T-helper 2 cell treated with Interferon-gamma antibody and Interleukin-4, amounts not matched to agents 5 μg/mL and 100 μg/mL, for 36 hours (primary cell): Measurements from ENCODE around the gene UBA5.
"Not testable (repeated sequence)": the region's sequence is repeated elsewhere in the genome, so short reads cannot be mapped to it uniquely, and the experiment has no call there.

Source experiments
- DNase-seq: peaks from one replicate; pipeline ENCODE4 v3.0.0; 2021; ENCODE audit warnings: low spot score
- H3K27ac Mint-ChIP-seq: one replicate; pipeline ENCODE4 v1.8.0; 2021; ENCODE audit warnings: mild to moderate bottlenecking, mixed read lengths
- H3K27me3 Mint-ChIP-seq: one replicate; pipeline ENCODE4 v1.8.0; 2021; ENCODE audit warnings: low read depth, mixed read lengths
- H3K36me3 Mint-ChIP-seq: one replicate; pipeline ENCODE4 v1.8.0; 2021; ENCODE audit warnings: low read depth, mixed read lengths
- H3K4me1 Mint-ChIP-seq: one replicate; pipeline ENCODE4 v1.8.0; 2021; ENCODE audit warnings: low read depth, mixed read lengths
- H3K4me3 Mint-ChIP-seq: one replicate; pipeline ENCODE4 v1.8.0; 2022; ENCODE audit warnings: mild to moderate bottlenecking, moderate library complexity, mixed read lengths
- H3K9me3 Mint-ChIP-seq: one replicate; pipeline ENCODE4 v1.8.0; 2021; ENCODE audit warnings: mixed read lengths

UBA5 gene

GRCh38 chr3:132638706-132639105 is 21.4 kb upstream of the UBA5 start:
- Mint-ChIP-seq H3K27ac (no peak overlapping the region), H3K27me3 (no peaks in the 10 kb centered on the region), H3K4me1 (peaks cover 3% of the 10 kb centered on the region), H3K36me3 (peaks cover 11% of the 10 kb centered on the region), H3K9me3 (no peaks in the 10 kb centered on the region), H3K4me3 (no peak overlapping the region)
- DNase-seq = no peak

DNA sequence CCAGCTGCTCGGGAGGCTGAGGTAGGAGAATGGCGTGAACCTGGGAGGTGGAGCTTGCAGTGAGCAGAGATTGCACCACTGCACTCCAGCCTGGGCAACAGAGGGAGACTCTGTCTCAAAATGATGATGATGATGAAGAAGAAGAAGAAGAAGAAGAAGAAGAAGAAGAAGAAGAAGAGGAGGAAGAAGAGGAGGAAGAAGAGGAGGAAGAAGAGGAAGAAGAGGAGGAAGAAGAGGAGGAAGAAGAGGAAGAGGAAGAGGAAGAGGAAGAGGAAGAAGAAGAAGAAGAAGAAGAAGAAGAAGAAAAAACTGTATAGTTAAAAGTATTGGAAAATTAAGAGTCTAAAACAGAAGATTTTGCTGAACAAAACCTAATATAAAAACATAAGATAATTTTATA is 18.7 kb upstream of the UBA5 start:
- H3K27me3 Mint-ChIP-seq, DNase-seq, H3K27ac Mint-ChIP-seq, H3K36me3 Mint-ChIP-seq, H3K4me1 Mint-ChIP-seq, H3K9me3 Mint-ChIP-seq, H3K4me3 Mint-ChIP-seq: not testable (repeated sequence)

DNA sequence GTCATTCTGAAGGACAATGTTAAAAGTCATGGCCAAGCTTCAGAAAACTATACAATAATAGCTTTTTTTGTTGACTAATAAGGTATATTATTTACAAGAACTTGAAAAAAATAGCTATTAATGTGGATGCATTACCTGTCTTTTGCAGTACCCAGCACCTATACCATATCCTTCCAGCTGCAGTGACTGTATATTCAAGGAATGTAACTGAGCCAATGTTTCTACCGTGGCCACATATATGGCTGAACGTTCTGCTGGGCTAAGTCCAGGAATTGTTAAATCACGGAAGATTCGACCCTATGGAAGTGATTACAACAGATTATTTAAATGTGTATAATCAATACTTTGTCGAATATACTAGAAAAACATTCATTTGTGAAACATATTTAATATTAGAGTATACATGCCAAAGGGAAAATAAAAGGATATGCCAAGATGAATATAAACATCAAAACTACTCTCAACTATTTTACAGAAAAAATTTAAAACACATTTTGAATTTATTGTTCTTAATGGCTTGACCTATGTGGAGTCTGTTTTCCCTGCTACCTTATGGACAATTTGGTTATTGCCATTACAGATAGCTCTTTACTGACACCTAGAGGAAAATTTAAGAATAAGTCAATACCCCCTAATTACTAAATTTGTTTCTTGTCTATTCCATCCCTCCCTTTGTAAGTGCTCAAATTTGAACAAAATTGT is 18.1 kb upstream of the UBA5 start:
- Mint-ChIP-seq H3K9me3 (no peaks in the 10 kb centered on the region), H3K27me3 (no peaks in the 10 kb centered on the region), H3K4me3 (no peak overlapping the region), H3K36me3 (peaks cover 6% of the 10 kb centered on the region), H3K27ac (no peak overlapping the region), H3K4me1 (peaks cover 3% of the 10 kb centered on the region)
- no peak for DNase-seq

- Mint-ChIP-seq H3K27me3 (no peaks in the 10 kb centered on the region), H3K4me3 (no peak overlapping the region), H3K9me3 (no peaks in the 10 kb centered on the region), H3K4me1 (peaks cover 3% of the 10 kb centered on the region), H3K36me3 (peaks cover 6% of the 10 kb centered on the region), H3K27ac (no peak overlapping the region)
- no peak for DNase-seq
Measured at GRCh38 chr3:132642539-132642847, 17.6 kb upstream of the UBA5 start.

GRCh38 chr3:132643366-132643765 is 16.8 kb upstream of the UBA5 start:
- no peak overlapping the region for H3K27ac Mint-ChIP-seq
- no peaks in the 10 kb centered on the region for H3K9me3 Mint-ChIP-seq
- H3K36me3 Mint-ChIP-seq = peaks cover 6% of the 10 kb centered on the region
- no peak for DNase-seq
- H3K4me1 Mint-ChIP-seq = peaks cover 3% of the 10 kb centered on the region
- no peaks in the 10 kb centered on the region for H3K27me3 Mint-ChIP-seq
- no peak overlapping the region for H3K4me3 Mint-ChIP-seq

GRCh38 chr3:132645058-132645457 is 15.1 kb upstream of the UBA5 start:
- peaks cover 3% of the 10 kb centered on the region for H3K4me1 Mint-ChIP-seq
- DNase-seq = no peak
- no peak overlapping the region for H3K4me3 Mint-ChIP-seq
- no peaks in the 10 kb centered on the region for H3K9me3 Mint-ChIP-seq
- no peak overlapping the region for H3K27ac Mint-ChIP-seq
- no peaks in the 10 kb centered on the region for H3K27me3 Mint-ChIP-seq
- H3K36me3 Mint-ChIP-seq = no peaks in the 10 kb centered on the region

- H3K36me3 Mint-ChIP-seq = no peaks in the 10 kb centered on the region
- H3K4me3 Mint-ChIP-seq = no peak overlapping the region
- H3K9me3 Mint-ChIP-seq = no peaks in the 10 kb centered on the region
- no peaks in the 10 kb centered on the region for H3K27me3 Mint-ChIP-seq
- peaks cover 1% of the 10 kb centered on the region for H3K4me1 Mint-ChIP-seq
- no peak overlapping the region for H3K27ac Mint-ChIP-seq
- no peak for DNase-seq
Measured at GRCh38 chr3:132650153-132650552, 10.0 kb upstream of the UBA5 start.

GRCh38 chr3:132652640-132653270 is 7.4 kb upstream of the UBA5 start:
- Mint-ChIP-seq H3K9me3 (no peaks in the 10 kb centered on the region), H3K36me3 (no peaks in the 10 kb centered on the region), H3K27me3 (no peaks in the 10 kb centered on the region), H3K27ac (no peak overlapping the region), H3K4me1 (peaks cover 7% of the 10 kb centered on the region), H3K4me3 (no peak overlapping the region)
- DNase-seq = no peak

- H3K4me3 Mint-ChIP-seq = no peak overlapping the region
- DNase-seq = no peak
- H3K4me1 Mint-ChIP-seq = peaks cover 15% of the 10 kb centered on the region
Measured at GRCh38 chr3:132654190-132654589, 5.9 kb upstream of the UBA5 start.

DNA sequence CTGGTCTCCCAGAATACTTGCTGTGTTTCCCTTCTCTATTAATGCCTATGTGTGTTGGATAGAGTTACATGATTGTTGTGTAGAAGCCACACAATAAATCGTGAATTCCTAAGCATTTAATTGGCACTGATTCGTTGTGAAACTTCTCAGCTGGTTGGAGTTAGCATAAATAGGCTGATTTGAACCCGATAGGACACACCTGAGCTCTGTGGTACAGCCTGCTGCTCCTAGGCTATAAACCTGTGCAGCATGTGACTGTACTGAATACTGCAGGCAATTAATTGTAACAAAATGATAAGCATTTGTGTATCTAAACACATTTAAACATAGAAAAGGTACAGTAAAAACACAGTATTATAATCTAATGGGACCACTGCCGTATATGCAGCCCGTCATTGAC is 5.4 kb upstream of the UBA5 start:
- Mint-ChIP-seq H3K4me1 (peaks cover 17% of the 10 kb centered on the region), H3K4me3 (no peak overlapping the region), H3K27ac (no peak overlapping the region), H3K36me3 (no peaks in the 10 kb centered on the region), H3K9me3 (no peaks in the 10 kb centered on the region), H3K27me3 (no peaks in the 10 kb centered on the region)
- DNase-seq = no peak

More at GRCh38 chr3:132654190-132654589, 5.9 kb upstream of the UBA5 start:
- Mint-ChIP-seq H3K9me3 (no peaks in the 10 kb centered on the region), H3K36me3 (no peaks in the 10 kb centered on the region), H3K27ac (no peak overlapping the region), H3K27me3 (no peaks in the 10 kb centered on the region)

DNA sequence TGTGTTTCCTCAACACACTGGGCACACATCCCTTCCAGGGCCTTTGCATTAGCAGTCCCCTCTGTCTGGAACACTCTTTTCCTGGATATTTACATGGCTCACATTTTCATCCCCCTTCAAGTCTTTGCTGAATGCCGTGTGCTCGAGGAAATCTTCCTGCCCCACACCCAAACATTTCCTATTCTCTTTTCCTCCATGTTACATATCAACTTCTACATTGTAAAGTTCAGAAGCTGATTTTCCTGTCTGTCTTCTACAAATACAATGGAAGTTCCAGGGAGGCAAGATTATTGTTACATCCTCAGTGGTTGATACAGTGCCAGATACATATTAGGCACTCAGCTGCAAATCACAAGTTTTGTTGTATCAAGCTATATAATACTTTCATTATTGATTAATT is 4.7 kb upstream of the UBA5 start:
- Mint-ChIP-seq H3K4me1 (peaks cover 17% of the 10 kb centered on the region), H3K27ac (no peak overlapping the region), H3K36me3 (no peaks in the 10 kb centered on the region), H3K9me3 (no peaks in the 10 kb centered on the region), H3K4me3 (no peak overlapping the region), H3K27me3 (no peaks in the 10 kb centered on the region)
- no peak for DNase-seq

DNA sequence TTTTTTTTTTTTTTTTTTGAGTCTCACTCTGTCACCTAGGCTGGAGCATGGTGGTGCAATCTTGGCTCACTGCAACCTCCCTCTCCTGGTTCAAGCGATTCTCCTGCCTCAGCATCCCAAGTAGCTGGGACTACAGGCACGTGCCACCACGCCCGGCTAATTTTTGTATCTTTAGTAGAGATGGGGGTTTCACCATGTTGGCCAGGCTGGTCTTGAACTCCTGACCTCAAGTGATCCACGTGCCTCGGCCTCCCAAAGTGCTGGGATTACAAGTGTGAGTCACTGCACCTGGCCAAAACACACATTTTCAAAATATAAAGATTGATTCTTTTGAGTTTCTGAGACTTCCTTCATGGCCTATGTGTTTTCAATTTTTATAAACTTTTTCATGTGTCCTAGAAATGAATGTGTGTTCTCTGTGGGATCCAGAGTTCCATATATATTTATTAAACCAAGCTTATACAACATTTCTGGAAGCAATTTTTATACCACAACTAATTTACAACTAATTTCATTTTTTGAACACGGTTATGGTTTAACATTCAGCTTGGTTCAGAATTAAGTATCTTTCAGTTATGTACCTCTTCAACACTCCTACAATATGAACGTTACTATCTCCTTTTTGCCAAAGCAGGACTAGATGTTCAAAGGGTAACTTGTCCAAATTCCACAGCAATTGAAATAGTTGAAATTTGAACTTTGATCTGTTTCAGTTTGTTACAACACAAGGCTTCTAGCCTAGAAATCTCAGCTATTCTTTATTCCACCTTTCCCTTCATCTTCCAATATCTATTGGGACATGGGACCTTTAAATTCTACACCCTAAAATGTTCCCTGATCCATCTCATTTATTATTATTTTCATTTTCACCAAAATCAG is 2.0 kb upstream of the UBA5 start:
- Mint-ChIP-seq H3K9me3 (no peaks in the 10 kb centered on the region), H3K27ac (no peak overlapping the region), H3K27me3 (no peaks in the 10 kb centered on the region), H3K4me3 (peak overlapping the region; percentile 96), H3K36me3 (peaks cover 5% of the 10 kb centered on the region), H3K4me1 (peaks cover 33% of the 10 kb centered on the region)
- no peak for DNase-seq

- H3K36me3 Mint-ChIP-seq = peaks cover 5% of the 10 kb centered on the region
- no peaks in the 10 kb centered on the region for H3K9me3 Mint-ChIP-seq
- H3K27me3 Mint-ChIP-seq = no peaks in the 10 kb centered on the region
- peaks cover 38% of the 10 kb centered on the region for H3K4me1 Mint-ChIP-seq
- H3K4me3 Mint-ChIP-seq = peak overlapping the region; percentile 96
- DNase-seq = no peak
- H3K27ac Mint-ChIP-seq = peak overlapping the region; percentile 97
Measured at GRCh38 chr3:132659000-132659364, 1.1 kb upstream of the UBA5 start.

DNA sequence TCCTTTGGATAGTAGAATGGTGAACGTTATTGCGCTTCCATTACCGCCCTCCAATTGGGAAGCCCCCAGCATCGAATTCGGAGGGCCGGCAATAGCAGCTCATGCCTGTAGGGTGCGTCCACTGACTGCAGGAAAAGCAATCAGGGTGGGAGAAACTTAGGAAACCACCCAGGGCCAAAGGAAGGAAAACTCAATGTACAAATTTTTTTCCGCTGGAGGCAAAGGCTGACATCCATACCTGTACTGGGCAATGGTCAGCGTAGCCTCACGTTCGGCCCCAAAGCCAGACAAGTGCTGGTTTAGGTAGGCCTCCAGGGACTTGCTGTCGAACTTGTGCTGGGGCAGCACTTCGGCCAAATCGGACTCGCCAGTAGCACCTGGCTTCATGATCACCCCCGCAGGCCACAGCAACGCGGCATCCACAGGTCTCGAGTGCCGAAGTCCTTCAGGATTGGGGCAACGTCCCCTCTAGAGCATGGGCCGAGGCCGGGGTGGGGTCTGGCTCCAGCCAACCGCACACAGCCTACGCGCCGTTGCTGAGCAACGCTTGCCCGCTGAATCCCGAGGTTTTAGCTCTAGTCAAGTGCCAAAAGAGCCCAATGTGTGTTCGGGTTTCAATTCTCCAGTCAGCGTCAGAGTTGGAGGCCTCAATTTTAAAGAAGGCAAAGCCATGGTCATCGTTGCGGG is 621 bp upstream of the UBA5 start, which contains the start of gene ACAD11:
Gene ACAD11 (minus strand): TSS at position 445 of the 687 bp plus-strand sequence. CDS start 58 bp downstream, at position 387.
- Mint-ChIP-seq H3K9me3 (no peaks in the 10 kb centered on the region), H3K36me3 (peaks cover 5% of the 10 kb centered on the region), H3K4me3 (peak within 1 kb of the TSS; percentile 96), H3K27me3 (no peaks in the 10 kb centered on the region), H3K27ac (peak within 1 kb of the TSS; percentile 97), H3K4me1 (peaks cover 38% of the 10 kb centered on the region)
- DNase-seq = peak; percentile 31
